ENCODE measurements around the gene SLFNL1. TPM values are rescaled to one million over a fixed set of nuclear protein-coding genes. Genes with fewer than 3 reads are reported as not detected.

SLFNL1 gene
- total and polyA plus RNA-seq, 5 donors from 2014 or later: 0.07 to 0.41 (median 0.34) TPM; not detected in 1

DNA sequence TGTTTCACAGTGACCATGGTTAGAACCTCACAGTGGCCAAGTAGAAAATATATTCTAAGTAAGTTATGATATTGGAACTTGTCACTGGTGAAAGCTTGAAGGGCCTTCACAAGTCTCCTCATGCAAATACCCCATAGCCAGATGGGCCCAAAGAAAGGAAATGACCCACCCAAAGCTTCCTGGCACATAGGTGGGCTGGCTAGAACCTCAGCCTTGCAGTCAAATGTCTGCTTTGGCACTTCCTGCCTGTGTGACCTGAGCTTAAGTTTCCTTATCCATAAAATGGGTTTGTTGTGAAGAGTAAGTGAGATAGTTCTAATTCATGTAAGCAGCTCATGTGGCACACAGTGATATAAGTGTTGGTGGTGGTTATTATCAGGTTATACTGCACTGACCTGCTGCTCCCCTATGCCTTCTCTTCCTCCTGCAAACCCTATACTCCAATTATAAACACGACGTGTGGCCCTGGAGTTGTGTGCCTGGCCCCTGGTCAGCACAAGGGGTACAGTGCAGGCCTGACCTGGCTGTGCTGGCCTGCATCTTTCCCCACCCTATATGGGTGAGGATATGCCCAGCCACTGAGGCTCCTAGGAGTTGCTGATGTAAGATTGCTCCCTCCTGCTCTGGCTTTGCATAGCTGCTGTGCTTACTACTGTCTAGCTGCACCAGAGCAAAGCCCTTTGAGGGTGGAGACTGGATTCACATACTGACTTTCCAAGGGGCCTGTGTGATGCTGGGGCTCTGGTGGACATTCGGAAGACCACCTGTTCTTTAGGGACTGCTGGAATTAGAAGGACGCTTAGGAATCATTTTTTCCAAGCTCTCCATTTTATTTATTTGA, 4.7 kb upstream of the SLFNL1 start:
- H3K36me3 Mint-ChIP-seq: peaks cover 22% of the 10 kb centered on the region
- H3K9me3 ChIP-seq (ENCODE audit: control insufficient read depth in 2 of 2, low read length in 2 of 2): no peaks in the 10 kb centered on the region
- DNase-seq: peak in 1 of 3 donors; percentile 38
- H3K27ac Mint-ChIP-seq: peak overlapping the region; percentile 34 to 84 (median 48)
- no peak overlapping the region for H3K4me3 ChIP-seq (ENCODE audit: low read depth, low read length)
- H3K36me3 ChIP-seq (ENCODE audit: control insufficient read depth, insufficient read depth, low read length): peaks cover 16% of the 10 kb centered on the region
- no peaks in the 10 kb centered on the region for H3K27me3 ChIP-seq (ENCODE audit: control insufficient read depth, insufficient read depth, low read length)
- H3K27ac ChIP-seq (ENCODE audit: insufficient read depth, low read length, poor library complexity, severe bottlenecking): no peak overlapping the region
- H3K27me3 Mint-ChIP-seq: no peaks in the 10 kb centered on the region
- H3K4me1 Mint-ChIP-seq: peaks cover 0 to 14% (median 8%) of the 10 kb centered on the region in 4 donors
- no peaks in the 10 kb centered on the region for H3K4me1 ChIP-seq (ENCODE audit: control insufficient read depth, insufficient read depth, low read length, poor library complexity, severe bottlenecking)
- H3K9me3 Mint-ChIP-seq: no peaks in the 10 kb centered on the region
- no peak for ATAC-seq (ENCODE audit: low read depth in 2 of 2)
- peak overlapping the region in 1 of 4 donors; percentile 5 for H3K4me3 Mint-ChIP-seq

DNA sequence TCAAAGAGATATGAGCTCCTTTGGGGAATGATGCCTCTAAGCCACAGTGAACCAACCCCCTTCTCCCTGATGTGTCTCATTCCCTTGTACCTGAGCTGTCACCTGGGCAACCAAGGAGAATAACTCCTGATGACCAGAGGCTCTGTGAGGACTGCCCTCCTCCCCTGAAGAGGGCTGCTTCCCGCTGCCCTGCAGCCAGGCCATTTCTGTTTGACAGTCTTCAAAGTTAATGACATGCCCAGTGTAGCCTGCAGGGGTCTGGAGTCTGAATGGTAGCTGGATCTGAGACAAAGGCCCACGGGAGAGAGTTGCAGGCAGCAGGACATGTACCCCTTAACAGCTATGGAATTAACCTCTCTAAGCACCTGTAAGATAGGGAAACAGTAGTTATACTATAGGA, 3.4 kb upstream of the SLFNL1 start:
- H3K4me1 ChIP-seq (ENCODE audit: control insufficient read depth, insufficient read depth, low read length, poor library complexity, severe bottlenecking): no peaks in the 10 kb centered on the region
- H3K27ac Mint-ChIP-seq: peak overlapping the region in 1 of 3 donors; percentile 51
- H3K36me3 Mint-ChIP-seq: peaks cover 13% of the 10 kb centered on the region
- DNase-seq (no peak), ATAC-seq (ENCODE audit: low read depth in 2 of 2) (no peak)
- H3K27me3 Mint-ChIP-seq: no peaks in the 10 kb centered on the region
- peaks cover 16% of the 10 kb centered on the region for H3K36me3 ChIP-seq (ENCODE audit: control insufficient read depth, insufficient read depth, low read length)
- no peaks in the 10 kb centered on the region for H3K9me3 Mint-ChIP-seq
- H3K9me3 ChIP-seq (ENCODE audit: control insufficient read depth in 2 of 2, low read length in 2 of 2): no peaks in the 10 kb centered on the region
- H3K27me3 ChIP-seq (ENCODE audit: control insufficient read depth, insufficient read depth, low read length): no peaks in the 10 kb centered on the region
- no peak overlapping the region for H3K4me3 ChIP-seq (ENCODE audit: low read depth, low read length)
- peaks cover 0 to 14% (median 8%) of the 10 kb centered on the region in 4 donors for H3K4me1 Mint-ChIP-seq
- H3K27ac ChIP-seq (ENCODE audit: insufficient read depth, low read length, poor library complexity, severe bottlenecking): no peak overlapping the region
- H3K4me3 Mint-ChIP-seq: no peak overlapping the region

DNA sequence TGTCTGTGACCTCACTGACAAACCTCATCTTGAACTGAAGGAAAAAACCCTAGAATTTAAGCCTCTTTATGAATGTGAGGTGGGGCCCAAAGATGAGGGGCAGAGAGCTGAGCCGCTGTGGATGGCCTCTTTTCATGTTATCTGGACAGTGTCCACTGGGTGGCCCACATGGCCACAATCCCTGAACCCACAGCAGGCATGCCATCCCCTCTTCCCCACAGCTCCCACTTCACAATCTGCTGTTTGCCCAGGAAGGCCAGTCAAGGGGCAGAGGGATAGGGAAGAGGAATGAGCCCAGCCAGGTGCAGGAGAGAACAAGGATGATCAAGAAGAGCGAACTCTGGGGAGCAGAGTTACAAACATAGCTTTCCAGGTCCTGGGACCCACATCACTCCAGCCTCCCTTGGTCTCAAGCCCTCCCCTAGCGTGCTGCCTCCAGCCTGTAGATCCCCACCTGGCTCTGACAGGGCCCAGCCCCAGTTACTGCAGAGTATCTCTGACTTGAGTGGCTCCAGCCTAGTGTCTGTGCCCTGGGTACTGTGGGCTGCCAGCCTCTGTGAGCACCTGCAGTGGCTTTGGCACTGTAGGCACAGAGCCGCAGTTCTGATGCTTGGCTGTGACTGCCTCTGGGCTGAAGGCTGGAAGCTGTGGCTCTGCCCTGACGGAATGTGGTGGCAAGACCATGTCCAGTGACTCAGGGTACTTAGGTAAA, 1.9 kb upstream of the SLFNL1 start:
- H3K4me3 ChIP-seq (ENCODE audit: low read depth, low read length): no peak overlapping the region
- Mint-ChIP-seq H3K27ac (peak overlapping the region in 1 of 3 donors; percentile 20), H3K4me1 (peaks cover 0 to 14% (median 8%) of the 10 kb centered on the region in 4 donors), H3K4me3 (no peak overlapping the region), H3K36me3 (peaks cover 16% of the 10 kb centered on the region), H3K9me3 (no peaks in the 10 kb centered on the region), H3K27me3 (no peaks in the 10 kb centered on the region)
- H3K4me1 ChIP-seq (ENCODE audit: control insufficient read depth, insufficient read depth, low read length, poor library complexity, severe bottlenecking): no peaks in the 10 kb centered on the region
- no peaks in the 10 kb centered on the region for H3K9me3 ChIP-seq (ENCODE audit: control insufficient read depth in 2 of 2, low read length in 2 of 2)
- DNase-seq (no peak), ATAC-seq (ENCODE audit: low read depth in 2 of 2) (no peak)
- H3K27ac ChIP-seq (ENCODE audit: insufficient read depth, low read length, poor library complexity, severe bottlenecking): no peak overlapping the region
- peaks cover 10% of the 10 kb centered on the region for H3K36me3 ChIP-seq (ENCODE audit: control insufficient read depth, insufficient read depth, low read length)
- no peaks in the 10 kb centered on the region for H3K27me3 ChIP-seq (ENCODE audit: control insufficient read depth, insufficient read depth, low read length)

DNA sequence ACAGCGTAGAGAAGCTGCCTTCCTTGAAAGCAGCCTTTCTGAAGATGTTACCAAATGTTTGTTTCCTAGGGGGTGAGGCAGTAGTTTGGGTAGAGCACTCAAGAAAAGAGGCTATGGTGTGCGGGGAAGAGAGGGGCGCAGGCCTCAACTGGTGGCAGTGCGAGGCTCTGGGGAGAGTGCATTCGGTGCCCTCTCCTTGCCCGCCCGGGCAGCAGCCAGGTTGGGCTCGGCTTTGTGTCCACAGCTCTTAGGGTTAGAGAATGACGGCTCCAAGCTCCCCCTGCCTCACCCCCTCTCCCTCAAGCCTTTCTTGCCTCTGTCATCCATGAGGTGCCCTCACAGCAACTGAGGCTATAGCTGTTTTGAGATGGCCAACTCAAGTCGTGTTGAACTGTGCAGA, 899 bp upstream of the SLFNL1 start:
- Histone ChIP-seq H3K36me3 (ENCODE audit: control insufficient read depth, insufficient read depth, low read length) (peaks cover 3% of the 10 kb centered on the region), H3K4me3 (ENCODE audit: low read depth, low read length) (no peak overlapping the region), H3K27me3 (ENCODE audit: control insufficient read depth, insufficient read depth, low read length) (no peaks in the 10 kb centered on the region), H3K27ac (ENCODE audit: insufficient read depth, low read length, poor library complexity, severe bottlenecking) (no peak overlapping the region), H3K9me3 (ENCODE audit: control insufficient read depth in 2 of 2, low read length in 2 of 2) (no peaks in the 10 kb centered on the region), H3K4me1 (ENCODE audit: control insufficient read depth, insufficient read depth, low read length, poor library complexity, severe bottlenecking) (no peaks in the 10 kb centered on the region)
- no peaks in the 10 kb centered on the region for H3K9me3 Mint-ChIP-seq
- no peak overlapping the region for H3K27ac Mint-ChIP-seq
- H3K4me1 Mint-ChIP-seq: peaks cover 0 to 14% (median 8%) of the 10 kb centered on the region in 4 donors
- no peaks in the 10 kb centered on the region for H3K27me3 Mint-ChIP-seq
- ATAC-seq (ENCODE audit: low read depth in 2 of 2) (no peak), DNase-seq (no peak)
- H3K4me3 Mint-ChIP-seq: no peak overlapping the region
- H3K36me3 Mint-ChIP-seq: peaks cover 10% of the 10 kb centered on the region

DNA sequence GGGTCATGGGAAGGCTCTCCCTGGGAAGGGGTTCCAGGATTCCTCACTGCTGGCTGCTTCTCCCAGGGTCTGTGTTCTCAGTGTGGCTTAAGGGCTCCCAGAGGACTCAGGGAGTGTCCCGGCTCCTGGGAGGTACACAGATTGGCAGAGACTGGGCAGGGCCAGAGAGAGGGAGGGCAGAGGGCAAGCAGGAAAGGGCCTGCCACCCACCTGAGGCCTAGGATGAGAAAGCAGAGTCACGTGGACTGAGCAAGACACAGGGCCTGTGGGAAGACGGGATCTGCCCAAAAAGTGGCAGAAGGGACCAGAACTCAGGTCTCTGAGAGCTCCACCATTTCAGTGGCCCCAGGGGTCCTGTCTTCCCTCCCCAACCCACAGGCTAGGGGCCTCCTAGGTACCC, 871 bp downstream of the SLFNL1 start:
- H3K27me3 ChIP-seq (ENCODE audit: control insufficient read depth, insufficient read depth, low read length): no peaks in the 10 kb centered on the region
- H3K27ac ChIP-seq (ENCODE audit: insufficient read depth, low read length, poor library complexity, severe bottlenecking): no peak overlapping the region
- Mint-ChIP-seq H3K36me3 (peaks cover 9% of the 10 kb centered on the region), H3K27me3 (no peaks in the 10 kb centered on the region), H3K4me3 (no peak overlapping the region), H3K9me3 (no peaks in the 10 kb centered on the region), H3K27ac (peak overlapping the region in 1 of 3 donors; percentile 54), H3K4me1 (peaks cover 0 to 5% (median 2%) of the 10 kb centered on the region in 4 donors)
- no peak overlapping the region for H3K4me3 ChIP-seq (ENCODE audit: low read depth, low read length)
- H3K4me1 ChIP-seq (ENCODE audit: control insufficient read depth, insufficient read depth, low read length, poor library complexity, severe bottlenecking): no peaks in the 10 kb centered on the region
- peaks cover 3% of the 10 kb centered on the region for H3K36me3 ChIP-seq (ENCODE audit: control insufficient read depth, insufficient read depth, low read length)
- DNase-seq (no peak), ATAC-seq (ENCODE audit: low read depth in 2 of 2) (no peak)
- no peaks in the 10 kb centered on the region for H3K9me3 ChIP-seq (ENCODE audit: control insufficient read depth in 2 of 2, low read length in 2 of 2)

DNA sequence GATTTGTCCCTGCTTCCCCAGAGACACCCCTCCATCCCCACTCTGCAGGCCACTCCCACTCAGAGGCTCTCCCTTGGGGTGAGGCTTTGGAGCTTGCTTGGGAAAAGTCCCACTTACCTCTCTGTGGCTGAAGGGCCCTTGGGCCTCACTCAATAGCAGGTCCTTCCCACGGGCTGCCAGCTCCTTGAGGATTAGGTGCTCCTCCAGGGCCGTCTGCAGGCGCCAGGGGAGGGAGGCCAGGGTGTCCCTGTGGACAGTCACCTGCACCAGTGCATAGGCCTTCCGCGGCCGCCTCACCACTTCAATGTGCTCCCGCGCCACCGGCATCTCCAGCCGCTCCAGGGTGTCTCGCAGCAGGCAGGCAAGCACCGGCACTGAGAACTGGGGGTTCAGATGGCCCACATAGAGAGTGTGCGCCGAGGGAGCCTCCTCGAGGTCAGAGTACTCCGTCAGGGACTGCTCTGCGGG, 1.4 kb downstream of the SLFNL1 start:
- H3K4me1 ChIP-seq (ENCODE audit: control insufficient read depth, insufficient read depth, low read length, poor library complexity, severe bottlenecking): no peaks in the 10 kb centered on the region
- H3K27ac Mint-ChIP-seq: peak overlapping the region in 1 of 3 donors; percentile 54
- no peak overlapping the region for H3K4me3 ChIP-seq (ENCODE audit: low read depth, low read length)
- no peak for ATAC-seq (ENCODE audit: low read depth in 2 of 2)
- H3K9me3 Mint-ChIP-seq: no peaks in the 10 kb centered on the region
- no peaks in the 10 kb centered on the region for H3K27me3 Mint-ChIP-seq
- H3K27ac ChIP-seq (ENCODE audit: insufficient read depth, low read length, poor library complexity, severe bottlenecking): no peak overlapping the region
- peaks cover 9% of the 10 kb centered on the region for H3K36me3 Mint-ChIP-seq
- H3K27me3 ChIP-seq (ENCODE audit: control insufficient read depth, insufficient read depth, low read length): no peaks in the 10 kb centered on the region
- peaks cover 0 to 5% (median 2%) of the 10 kb centered on the region in 4 donors for H3K4me1 Mint-ChIP-seq
- no peaks in the 10 kb centered on the region for H3K9me3 ChIP-seq (ENCODE audit: control insufficient read depth in 2 of 2, low read length in 2 of 2)
- H3K36me3 ChIP-seq (ENCODE audit: control insufficient read depth, insufficient read depth, low read length): peaks cover 3% of the 10 kb centered on the region
- no peak for DNase-seq
- no peak overlapping the region for H3K4me3 Mint-ChIP-seq

DNA sequence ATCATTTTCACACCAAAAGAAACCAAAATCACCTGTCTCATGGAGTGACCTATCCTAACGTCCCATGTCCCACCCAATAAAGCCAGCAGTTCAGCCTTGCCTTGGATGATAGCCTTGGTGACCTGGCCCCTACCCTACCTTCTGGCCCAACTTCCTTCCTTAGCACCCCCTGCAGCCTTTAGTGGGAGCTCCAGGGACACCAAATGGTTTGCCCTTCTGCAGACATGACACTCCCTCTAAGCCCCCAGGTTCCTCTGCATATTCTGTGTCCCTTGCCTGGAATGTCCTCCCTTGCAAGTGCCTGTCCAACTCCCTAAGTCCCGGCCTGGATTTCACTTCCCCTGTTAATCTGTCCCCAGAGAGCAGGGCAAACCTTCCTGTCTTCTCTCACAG, 2.2 kb downstream of the SLFNL1 start:
- H3K36me3 Mint-ChIP-seq: peaks cover 17% of the 10 kb centered on the region
- DNase-seq (no peak), ATAC-seq (ENCODE audit: low read depth in 2 of 2) (no peak)
- peaks cover 0 to 10% (median 5%) of the 10 kb centered on the region in 4 donors for H3K4me1 Mint-ChIP-seq
- H3K27me3 ChIP-seq (ENCODE audit: control insufficient read depth, insufficient read depth, low read length): no peaks in the 10 kb centered on the region
- H3K27ac ChIP-seq (ENCODE audit: insufficient read depth, low read length, poor library complexity, severe bottlenecking): no peak overlapping the region
- H3K36me3 ChIP-seq (ENCODE audit: control insufficient read depth, insufficient read depth, low read length): peaks cover 5% of the 10 kb centered on the region
- H3K4me1 ChIP-seq (ENCODE audit: control insufficient read depth, insufficient read depth, low read length, poor library complexity, severe bottlenecking): no peaks in the 10 kb centered on the region
- H3K4me3 Mint-ChIP-seq: no peak overlapping the region
- no peaks in the 10 kb centered on the region for H3K9me3 ChIP-seq (ENCODE audit: control insufficient read depth in 2 of 2, low read length in 2 of 2)
- H3K4me3 ChIP-seq (ENCODE audit: low read depth, low read length): no peak overlapping the region
- H3K27ac Mint-ChIP-seq: peak overlapping the region in 2 of 3 donors; percentile 53 to 60
- H3K27me3 Mint-ChIP-seq: no peaks in the 10 kb centered on the region
- no peaks in the 10 kb centered on the region for H3K9me3 Mint-ChIP-seq

All from CD4-positive, CD25-positive, alpha-beta regulatory T cell (primary cell).